ENCODE measurements around the gene GPX1. TPM values are rescaled to one million over a fixed set of nuclear protein-coding genes. Genes with fewer than 3 reads are reported as not detected.
"Not testable (repeated sequence)": the region's sequence is repeated elsewhere in the genome, so short reads cannot be mapped to it uniquely, and the experiment has no call there.

The GPX1 gene
- total RNA-seq, 4 donors from 2014 or later, result 217 to 359 (median 310) TPM

DNA sequence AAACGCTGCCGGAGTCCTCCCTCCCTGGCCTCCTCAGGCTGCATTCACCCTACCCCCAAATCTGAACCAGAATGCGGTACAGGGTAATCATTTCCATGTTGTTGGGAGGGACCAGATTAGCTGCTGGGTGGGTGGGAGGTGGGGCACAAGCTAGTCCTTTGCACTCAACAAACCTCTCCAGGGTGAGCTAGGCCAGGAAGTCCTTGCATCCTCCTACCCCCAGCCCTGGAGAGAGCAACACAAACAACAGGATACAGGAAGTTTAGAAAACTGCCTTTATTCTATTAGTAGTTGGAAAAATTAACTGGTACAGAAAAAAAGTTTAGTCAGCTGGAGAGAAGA lies 702 bp upstream of the GPX1 start:
- Histone ChIP-seq H3K9me3 (no peaks in the 10 kb centered on the region), H3K27ac (peak overlapping the region; percentile 61 to 92 (median 86)), H3K4me3 (peak overlapping the region; percentile 48 to 91 (median 52)), H3K27me3 (no peaks in the 10 kb centered on the region), H3K4me1 (peaks cover 0 to 56% (median 17%) of the 10 kb centered on the region in 4 donors), H3K36me3 (peaks cover 0 to 75% (median 24%) of the 10 kb centered on the region in 3 donors)
- no peak for DNase-seq (ENCODE audit: low spot score in 2 of 2)
- WGBS, 2 donors, result 21 to 42% methylated on average over 3 of the region's 3 CpGs
- no peak for TF ChIP-seq POLR2A (IDR thresholded peaks at IDR 0.05)
- no peak for TF ChIP-seq EP300 (IDR thresholded peaks at IDR 0.05)
- TF ChIP-seq, protein P1, sequence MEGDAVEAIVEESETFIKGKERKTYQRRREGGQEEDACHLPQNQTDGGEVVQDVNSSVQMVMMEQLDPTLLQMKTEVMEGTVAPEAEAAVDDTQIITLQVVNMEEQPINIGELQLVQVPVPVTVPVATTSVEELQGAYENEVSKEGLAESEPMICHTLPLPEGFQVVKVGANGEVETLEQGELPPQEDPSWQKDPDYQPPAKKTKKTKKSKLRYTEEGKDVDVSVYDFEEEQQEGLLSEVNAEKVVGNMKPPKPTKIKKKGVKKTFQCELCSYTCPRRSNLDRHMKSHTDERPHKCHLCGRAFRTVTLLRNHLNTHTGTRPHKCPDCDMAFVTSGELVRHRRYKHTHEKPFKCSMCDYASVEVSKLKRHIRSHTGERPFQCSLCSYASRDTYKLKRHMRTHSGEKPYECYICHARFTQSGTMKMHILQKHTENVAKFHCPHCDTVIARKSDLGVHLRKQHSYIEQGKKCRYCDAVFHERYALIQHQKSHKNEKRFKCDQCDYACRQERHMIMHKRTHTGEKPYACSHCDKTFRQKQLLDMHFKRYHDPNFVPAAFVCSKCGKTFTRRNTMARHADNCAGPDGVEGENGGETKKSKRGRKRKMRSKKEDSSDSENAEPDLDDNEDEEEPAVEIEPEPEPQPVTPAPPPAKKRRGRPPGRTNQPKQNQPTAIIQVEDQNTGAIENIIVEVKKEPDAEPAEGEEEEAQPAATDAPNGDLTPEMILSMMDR (IDR thresholded peaks at IDR 0.05), result no peak

DNA sequence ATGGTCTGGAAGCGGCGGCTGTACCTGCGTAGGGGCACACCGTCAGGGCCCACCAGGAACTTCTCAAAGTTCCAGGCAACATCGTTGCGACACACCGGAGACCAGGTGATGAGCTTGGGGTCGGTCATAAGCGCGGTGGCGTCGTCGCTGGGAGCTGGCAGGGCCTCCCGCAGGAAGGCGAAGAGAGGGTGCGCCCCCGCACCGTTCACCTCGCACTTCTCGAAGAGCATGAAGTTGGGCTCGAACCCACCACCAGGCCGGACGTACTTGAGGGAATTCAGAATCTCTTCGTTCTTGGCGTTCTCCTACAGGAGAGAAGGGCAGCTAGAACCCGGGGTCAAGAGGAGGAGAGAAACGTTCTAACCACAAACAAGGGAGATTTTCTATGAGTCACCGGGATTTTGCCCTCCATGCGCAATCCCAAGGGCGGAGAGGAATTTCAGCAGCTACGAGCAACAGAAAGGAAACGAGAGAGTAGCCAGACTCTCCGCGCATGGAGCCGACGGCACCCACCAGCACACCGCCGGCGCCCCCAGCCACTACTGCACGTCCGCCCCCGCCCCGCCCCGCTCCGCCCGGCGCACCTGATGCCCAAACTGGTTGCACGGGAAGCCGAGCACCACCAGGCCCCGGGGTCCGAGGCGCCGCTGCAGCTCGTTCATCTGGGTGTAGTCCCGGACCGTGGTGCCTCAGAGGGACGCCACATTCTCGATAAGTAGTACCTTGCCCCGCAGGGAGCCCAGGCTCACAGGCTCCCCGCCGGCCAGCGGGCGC lies 523 bp downstream of the GPX1 start:
- Histone ChIP-seq H3K4me3 (peak overlapping the region; percentile 48 to 91 (median 52)), H3K4me1 (peaks cover 0 to 50% (median 17%) of the 10 kb centered on the region in 4 donors), H3K36me3 (peaks cover 0 to 64% (median 23%) of the 10 kb centered on the region in 3 donors), H3K27ac (peak overlapping the region; percentile 61 to 92 (median 86))
- peak in 1 of 2 donors; percentile 31 for DNase-seq (ENCODE audit: low spot score in 2 of 2)
- 4 to 17% methylated on average over 35 to 44 of the region's 63 CpGs for WGBS, 2 donors
- H3K9me3 ChIP-seq, H3K27me3 ChIP-seq: not testable (repeated sequence)

- H3K9me3 ChIP-seq; H3K27me3 ChIP-seq; DNase-seq (ENCODE audit: low spot score in 2 of 2): not testable (repeated sequence)
- peaks cover 0 to 56% (median 19%) of the 10 kb centered on the region in 4 donors for H3K4me1 ChIP-seq
- H3K27ac ChIP-seq, result peak overlapping the region; percentile 61 to 92 (median 86)
- peaks cover 0 to 58% (median 17%) of the 10 kb centered on the region in 3 donors for H3K36me3 ChIP-seq
- H3K4me3 ChIP-seq, result peak overlapping the region; percentile 48 to 91 (median 52)
- 44 to 54% methylated on average over 8 of the region's 10 CpGs for WGBS, 2 donors
Measured at GRCh38 chr3:49357095-49357442, 1.1 kb downstream of the GPX1 start.

GRCh38 chr3:49352890-49353421 lies 5.2 kb downstream of the GPX1 start:
- DNase-seq (ENCODE audit: low spot score in 2 of 2), result no peak
- Histone ChIP-seq H3K27me3 (no peaks in the 10 kb centered on the region), H3K4me1 (peaks cover 0 to 43% (median 19%) of the 10 kb centered on the region in 4 donors), H3K36me3 (peaks cover 0 to 26% (median 0%) of the 10 kb centered on the region in 3 donors), H3K9me3 (no peaks in the 10 kb centered on the region), H3K27ac (peak overlapping the region in 3 of 4 donors; percentile 47 to 87 (median 75)), H3K4me3 (no peak overlapping the region)
- WGBS, 2 donors, result 84 to 88% methylated on average over 5 of the region's 5 CpGs
- TF ChIP-seq EP300 (IDR thresholded peaks at IDR 0.05), result no peak
- TF ChIP-seq, protein P1 (IDR thresholded peaks at IDR 0.05), result no peak
- TF ChIP-seq POLR2A (IDR thresholded peaks at IDR 0.05), result no peak

DNA sequence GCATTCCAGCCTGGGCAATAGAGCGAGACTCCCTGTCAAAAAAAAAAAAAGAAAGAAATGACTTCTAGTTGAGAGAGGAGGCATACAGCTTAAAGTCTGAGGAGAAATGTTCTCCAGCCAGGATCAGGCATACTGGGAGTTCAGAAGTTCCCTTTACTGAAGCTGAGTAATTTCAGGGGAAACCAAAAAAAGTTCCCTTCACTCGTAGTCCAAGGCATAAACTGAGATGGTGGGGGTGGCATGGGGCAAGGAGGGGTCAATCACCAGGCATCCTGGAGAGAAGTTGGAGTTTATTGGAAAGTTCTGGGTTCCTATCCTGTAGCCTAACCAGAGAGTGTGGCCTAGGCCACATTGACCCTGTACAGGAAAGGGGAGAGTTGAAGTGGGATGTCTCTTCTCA lies 5.9 kb downstream of the GPX1 start:
- no peak for TF ChIP-seq EP300 (IDR thresholded peaks at IDR 0.05)
- no peak for TF ChIP-seq POLR2A (IDR thresholded peaks at IDR 0.05)
- TF ChIP-seq, protein P1 (IDR thresholded peaks at IDR 0.05), result no peak
- Histone ChIP-seq H3K27ac (peak overlapping the region in 3 of 4 donors; percentile 47 to 87 (median 75)), H3K4me3 (no peak overlapping the region), H3K36me3 (peaks cover 0 to 25% (median 0%) of the 10 kb centered on the region in 3 donors), H3K4me1 (peaks cover 0 to 40% (median 19%) of the 10 kb centered on the region in 4 donors), H3K9me3 (no peaks in the 10 kb centered on the region), H3K27me3 (no peaks in the 10 kb centered on the region)
- 59 to 62% methylated on average over 2 of the region's 2 CpGs for WGBS, 2 donors
- DNase-seq (ENCODE audit: low spot score in 2 of 2), result no peak

DNA sequence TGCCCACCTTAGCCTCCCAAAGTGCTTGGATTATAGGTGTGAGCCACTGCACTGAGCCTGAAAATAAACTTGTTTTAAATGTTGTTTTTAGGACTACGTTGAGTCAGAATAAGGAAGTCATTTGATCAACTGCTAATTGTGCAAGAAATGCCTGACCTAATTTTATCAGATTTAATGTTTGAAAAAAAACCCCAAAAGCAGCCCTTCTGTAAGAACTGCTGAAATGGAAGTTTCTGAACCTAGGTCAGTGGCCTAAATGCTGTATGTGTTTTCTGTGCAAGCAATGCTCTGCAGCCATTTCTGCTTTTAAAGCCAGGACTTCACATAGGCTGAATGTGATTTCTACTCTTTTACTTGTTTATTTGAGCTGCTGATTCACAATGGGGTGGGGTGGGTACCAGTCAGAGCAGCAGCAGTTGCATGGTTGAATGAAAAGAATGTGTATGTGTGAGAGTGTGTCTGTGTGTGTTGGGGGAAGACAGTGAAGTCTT lies 6.6 kb downstream of the GPX1 start:
- Histone ChIP-seq H3K27me3 (no peaks in the 10 kb centered on the region), H3K27ac (peak overlapping the region; percentile 39 to 87 (median 61)), H3K4me1 (peaks cover 0 to 33% (median 14%) of the 10 kb centered on the region in 4 donors), H3K4me3 (no peak overlapping the region), H3K36me3 (peaks cover 0 to 17% (median 0%) of the 10 kb centered on the region in 3 donors), H3K9me3 (no peaks in the 10 kb centered on the region)
- TF ChIP-seq EP300 (IDR thresholded peaks at IDR 0.05), result peak; percentile 37 to 43
- TF ChIP-seq POLR2A (IDR thresholded peaks at IDR 0.05), result no peak
- DNase-seq (ENCODE audit: low spot score in 2 of 2), result no peak
- WGBS, 2 donors, result 18 to 23% methylated on average over 1 of the region's 1 CpG

Data from tibial nerve (tissue), 4 donors.